SK-N-SH (cell line): ENCODE data around the gene ABCA3. TPM values are rescaled to one million over a fixed set of nuclear protein-coding genes. Genes with fewer than 3 reads are reported as not detected.

Source experiments
- CTCF ChIA-PET: fragments of 300-600, 350-600 bp; formaldehyde crosslinking; extraction: SDS; loops from one replicate; lab custom pipeline; 2021; lab: Yijun Ruan, JAX
- POLR2A ChIA-PET: fragments of 350-600 bp; sonication (Branson Sonifier 250); formaldehyde crosslinking; extraction: SDS; loops from one replicate; lab custom pipeline; 2020; ENCODE audit warnings: antibody characterized with exemption, inconsistent platforms; lab: Yijun Ruan, JAX
- DNase-seq: peaks from one replicate; pipeline ENCODE4 v3.0.0; 2012
- H2AFZ ChIP-seq: fragments of 200-600 bp; sonication (generic); 2 replicates; pipeline ENCODE4 v1.8.1; 2016; ENCODE audit warnings: antibody characterized with exemption, mild to moderate bottlenecking, low read depth
- H3F3A ChIP-seq: fragments of 200-600 bp; sonication (generic); replicated peaks from 2 replicates; pipeline ENCODE3; 2016; ENCODE audit warnings: antibody characterized with exemption, mild to moderate bottlenecking; ENCODE audit not compliant: insufficient read depth
- H3K27ac ChIP-seq, 2 experiments: fragments of 200-500 bp in 1 of 2; fragments of 200-600 bp in 1 of 2; sonication (Bioruptor generic) in 1 of 2; sonication (generic), shearing (Covaris generic) in 1 of 2; 2 replicates each; pipeline versions ENCODE4 v1.5.1 to v1.6.1; 2014 to 2016; ENCODE audit warnings: low read depth in 2 of 2, inconsistent platforms in 1 of 2, low read length in 1 of 2, mild to moderate bottlenecking in 1 of 2, mixed read lengths in 1 of 2
- H3K27me3 ChIP-seq: fragments of 200-600 bp; sonication (generic), shearing (Covaris generic); 2 replicates; pipeline ENCODE4 v1.6.1; 2016; ENCODE audit warnings: mixed run types; ENCODE audit not compliant: insufficient read depth
- H3K36me3 ChIP-seq, 2 experiments: fragments of 200-500 bp in 1 of 2; fragments of 200-600 bp in 1 of 2; sonication (Bioruptor generic) in 1 of 2; sonication (generic) in 1 of 2; replicated peaks in 1 of 2; 2 replicates each; pipeline versions ENCODE3 to v1.5.1; 2014 to 2016; ENCODE audit warnings: low read length in 1 of 2, mild to moderate bottlenecking in 1 of 2; ENCODE audit not compliant: insufficient read depth in 2 of 2, control insufficient read depth in 1 of 2
- H3K4me1 ChIP-seq, 2 experiments: fragments of 200-500 bp in 1 of 2; fragments of 200-600 bp in 1 of 2; sonication (Bioruptor generic) in 1 of 2; sonication (generic), shearing (Covaris generic) in 1 of 2; 2 replicates each; pipeline versions ENCODE4 v1.5.1 to v1.6.1; 2014 to 2016; ENCODE audit warnings: low read depth in 1 of 2, low read length in 1 of 2, mixed run types in 1 of 2; ENCODE audit not compliant: insufficient read depth in 2 of 2, control insufficient read depth in 1 of 2
- H3K4me2 ChIP-seq: fragments of 200-600 bp; sonication (generic), shearing (Covaris generic); 2 replicates; pipeline ENCODE4 v1.6.1; 2017; ENCODE audit warnings: mixed run types
- H3K4me3 ChIP-seq, 2 experiments: fragments of 200-500 bp in 1 of 2; fragments of 200-600 bp in 1 of 2; sonication (Bioruptor generic) in 1 of 2; sonication (generic), shearing (Covaris generic) in 1 of 2; 2 replicates each; pipeline versions ENCODE4 v1.5.1 to v1.8.1; 2014 to 2016; ENCODE audit warnings: low read depth in 2 of 2, inconsistent platforms in 1 of 2, low read length in 1 of 2, mild to moderate bottlenecking in 1 of 2, mixed read lengths in 1 of 2, moderate library complexity in 1 of 2
- H3K79me2 ChIP-seq: fragments of 200-600 bp; sonication (generic); 2 replicates; pipeline ENCODE4 v1.8.1; 2017; ENCODE audit warnings: mild to moderate bottlenecking; ENCODE audit not compliant: insufficient read depth
- H3K9ac ChIP-seq: fragments of 200-600 bp; sonication (generic); 2 replicates; pipeline ENCODE4 v1.6.1; 2017; ENCODE audit warnings: mixed run types
- H3K9me2 ChIP-seq: fragments of 200-600 bp; sonication (generic); 2 replicates; pipeline ENCODE4 v1.6.1; 2017; ENCODE audit warnings: mixed run types
- H3K9me3 ChIP-seq: fragments of 200-600 bp; sonication (generic); 2 replicates; pipeline ENCODE4 v1.6.1; 2017; ENCODE audit warnings: mixed run types, mild to moderate bottlenecking, moderate library complexity
- H4K20me1 ChIP-seq: fragments of 200-600 bp; sonication (generic); 2 replicates; pipeline ENCODE4 v1.6.1; 2017; ENCODE audit warnings: mild to moderate bottlenecking, mixed run types; ENCODE audit not compliant: insufficient read depth
- CTCF ChIP-seq: fragments of 200-600 bp; sonication (generic); IDR thresholded peaks from 2 replicates; pipeline ENCODE4 v1.6.1; 2017; ENCODE audit warnings: antibody characterized with exemption, mild to moderate bottlenecking, moderate library complexity
- ELF1 ChIP-seq: IDR thresholded peaks from 2 replicates; pipeline ENCODE4 v1.4.0; 2012
- EZH2phosphoT487 ChIP-seq: fragments of 200-600 bp; sonication (generic); IDR thresholded peaks from 2 replicates; pipeline ENCODE4 v1.6.1; 2017; ENCODE audit warnings: low read depth, mixed run types, mild to moderate bottlenecking, antibody characterized with exemption, moderate library complexity, borderline replicate concordance
- FOXJ3 ChIP-seq: sonication (generic); formaldehyde crosslinking; IDR thresholded peaks from 2 replicates; pipeline ENCODE4 v1.5.1; 2020; ENCODE audit warnings: mild to moderate bottlenecking, missing genetic modification reagents
- FOXM1 ChIP-seq: IDR thresholded peaks from 2 replicates; pipeline ENCODE4 v1.4.0; 2012; ENCODE audit warnings: low read depth, mild to moderate bottlenecking
- GATA2 ChIP-seq: sonication (generic); formaldehyde crosslinking; IDR thresholded peaks from 2 replicates; pipeline ENCODE4 v1.5.0; 2020; ENCODE audit warnings: mild to moderate bottlenecking, missing genetic modification reagents
- MEF2A ChIP-seq: IDR thresholded peaks from 2 replicates; pipeline ENCODE4 v1.4.0; 2012; ENCODE audit warnings: low read depth, borderline replicate concordance
- NFIC ChIP-seq: IDR thresholded peaks from 2 replicates; pipeline ENCODE4 v1.4.0; 2012; ENCODE audit warnings: borderline replicate concordance
- RCOR1 ChIP-seq: fragments of 150-350 bp; IDR thresholded peaks from 2 replicates; pipeline ENCODE4 v1.6.1; 2017; ENCODE audit warnings: antibody characterized with exemption, low read length
- RXRA ChIP-seq: IDR thresholded peaks from 2 replicates; pipeline ENCODE4 v1.4.0; 2012; ENCODE audit warnings: low read depth, mild to moderate bottlenecking, borderline replicate concordance
- TEAD4 ChIP-seq: IDR thresholded peaks from 2 replicates; pipeline ENCODE4 v1.4.0; 2012; ENCODE audit warnings: mild to moderate bottlenecking, borderline replicate concordance; ENCODE audit not compliant: insufficient read depth
- YY1 ChIP-seq: IDR thresholded peaks from 2 replicates; pipeline ENCODE4 v1.4.0; 2012; ENCODE audit warnings: low read depth, mild to moderate bottlenecking
- ZBTB33 ChIP-seq: IDR thresholded peaks from 2 replicates; pipeline ENCODE4 v1.4.0; 2012; ENCODE audit warnings: low read depth, borderline replicate concordance
- WGBS: methylation state at CpG from one replicate; pipeline ENCODE4 v1.1.6; 2017; ENCODE audit warnings: low lambda C conversion rate; 5-methylcytosine and 5-hydroxymethylcytosine counted together
- polyA plus RNA-seq, 3 experiments: library from polyadenylated mRNA; depleted of rRNA; stranded (reverse); fragments of >200 nt; gene quantifications; 2 replicates each; pipeline ENCODE4 v1.2.3, GENCODE V29; 2012

Gene ABCA3
- polyA plus RNA-seq, 1 of the 3 experiments (the other 2 are of a cell fraction) = 9.9 TPM

- TF ChIP-seq ZBTB33 (no peak), NFIC (no peak), CTCF (no peak), FOXM1 (no peak)
Measured at GRCh38 chr16:2329532-2329931, 11.0 kb downstream of the ABCA3 start (continued).

GRCh38 chr16:2328428-2328827 lies 12.1 kb downstream of the ABCA3 start:
- TF ChIP-seq TEAD4 = no peak
- TF ChIP-seq MEF2A = no peak
- TF ChIP-seq EZH2phosphoT487 = no peak
- TF ChIP-seq RCOR1 = no peak
- TF ChIP-seq YY1 = no peak
- no peak for TF ChIP-seq ELF1
- TF ChIP-seq GATA2 = no peak
- no peak for TF ChIP-seq ZBTB33
- TF ChIP-seq RXRA = no peak
- TF ChIP-seq FOXJ3 (CRISPR knock-in tag) = no peak
- Histone ChIP-seq H2AFZ (no peak overlapping the region), H3K9me3 (no peaks in the 10 kb centered on the region), H3K27ac (no peak overlapping the region), H3F3A (no peaks in the 10 kb centered on the region), H3K9me2 (no peaks in the 10 kb centered on the region), H3K79me2 (no peaks in the 10 kb centered on the region), H3K9ac (no peak overlapping the region), H3K36me3 (peaks cover 0 to 28% of the 10 kb centered on the region in 2 experiments), H3K4me2 (no peak overlapping the region), H3K27me3 (no peaks in the 10 kb centered on the region), H3K4me1 (no peaks in the 10 kb centered on the region), H4K20me1 (no peaks in the 10 kb centered on the region), H3K4me3 (no peak overlapping the region)
- ChIA-PET CTCF (interaction anchor here (1.1 to 1.7 kb wide), 2 partner anchors 12 to 172 kb away, joined by 4 to 5 read pairs; partner anchors contain the start of gene ABCA3), POLR2A (no interaction called here)
- DNase-seq = no peak
- 89% methylated on average over 11 of the region's 12 CpGs for WGBS
